Kidney epithelial cell (primary cell): ENCODE measurements around the gene NCKAP5. TPM values are rescaled to one million over a fixed set of nuclear protein-coding genes. Genes with fewer than 3 reads are reported as not detected.

Experiments used
- DNase-seq: peaks from one replicate; pipeline ENCODE4 v3.0.0-alpha.2; 2010; ENCODE audit warnings: low read depth
- H3K27me3 ChIP-seq: 2 replicates; pipeline ENCODE4 v1.6.0; 2011; ENCODE audit warnings: low read length; ENCODE audit not compliant: control insufficient read depth, insufficient read depth
- H3K36me3 ChIP-seq: 2 replicates; pipeline ENCODE4 v1.5.1; 2011; ENCODE audit warnings: low read length; ENCODE audit not compliant: control insufficient read depth, insufficient read depth
- H3K4me3 ChIP-seq: 2 replicates; pipeline ENCODE4 v1.5.1; 2011; ENCODE audit warnings: low read depth, mild to moderate bottlenecking, control low read depth, low read length
- CTCF ChIP-seq: IDR thresholded peaks from 2 replicates; pipeline ENCODE4 v1.5.1; 2011; ENCODE audit warnings: mild to moderate bottlenecking, moderate library complexity, low read length, control low read depth, inconsistent platforms; ENCODE audit not compliant: insufficient read depth, poor library complexity, severe bottlenecking
- total RNA-seq: library from RNA; depleted of rRNA; stranded (reverse); fragments of >200 nt; gene quantifications from 2 replicates; pipeline ENCODE4 v1.2.3, GENCODE V29; 2015

Gene NCKAP5
- total RNA-seq, 1 donor from 2014 or later: 0.33 TPM

GRCh38 chr2:132910432-132910831 lies 657.8 kb downstream of the NCKAP5 start:
- no peak overlapping the region for H3K4me3 ChIP-seq
- no peaks in the 10 kb centered on the region for H3K27me3 ChIP-seq
- no peaks in the 10 kb centered on the region for H3K36me3 ChIP-seq
- no peak for TF ChIP-seq CTCF
- DNase-seq: no peak

DNA sequence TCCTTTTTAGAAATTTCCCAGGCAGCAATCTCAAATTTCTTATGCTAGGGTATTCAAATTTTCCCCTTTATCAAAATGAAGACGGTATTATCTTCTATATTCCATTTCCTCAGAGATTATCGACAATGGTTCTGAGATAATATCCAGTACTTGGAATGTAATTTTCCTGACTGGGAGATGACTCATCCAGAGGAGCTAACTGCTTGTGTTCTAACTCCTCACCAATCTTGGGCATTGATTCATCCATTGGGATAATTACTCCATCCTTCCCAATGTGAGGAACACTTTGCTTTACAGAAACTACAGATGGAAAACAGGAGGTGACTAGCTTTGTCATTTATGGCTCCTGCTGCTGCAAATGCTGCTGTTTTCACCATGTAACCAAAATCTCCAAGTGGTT lies 658.8 kb downstream of the NCKAP5 start:
- no peak for TF ChIP-seq CTCF
- DNase-seq: no peak
- H3K4me3 ChIP-seq: no peak overlapping the region
- no peaks in the 10 kb centered on the region for H3K36me3 ChIP-seq
- no peaks in the 10 kb centered on the region for H3K27me3 ChIP-seq

GRCh38 chr2:132904142-132904842 lies 664.0 kb downstream of the NCKAP5 start:
- no peak for DNase-seq
- Histone ChIP-seq H3K27me3 (no peaks in the 10 kb centered on the region), H3K4me3 (no peak overlapping the region), H3K36me3 (no peaks in the 10 kb centered on the region)
- no peak for TF ChIP-seq CTCF

DNA sequence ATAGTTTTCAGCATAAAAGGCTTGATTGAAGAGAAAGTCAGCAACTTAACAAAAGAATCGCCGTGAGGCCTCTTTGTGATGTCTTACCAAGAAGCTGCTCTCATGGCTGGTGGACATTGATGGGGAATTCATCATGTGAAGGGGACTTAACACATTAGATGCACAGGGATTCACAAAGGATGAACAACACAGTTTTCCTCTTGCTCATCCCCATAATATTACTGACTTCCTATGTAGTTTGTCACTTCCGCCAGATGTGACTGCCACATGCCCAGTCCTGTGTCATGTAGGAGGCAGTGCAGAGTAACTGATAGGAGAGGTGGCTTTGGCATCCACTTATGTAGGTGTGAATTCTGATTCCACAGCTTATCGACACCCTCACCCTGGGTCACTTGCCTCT lies 665.6 kb downstream of the NCKAP5 start:
- no peak for DNase-seq
- no peak overlapping the region for H3K4me3 ChIP-seq
- no peaks in the 10 kb centered on the region for H3K36me3 ChIP-seq
- TF ChIP-seq CTCF: no peak
- no peaks in the 10 kb centered on the region for H3K27me3 ChIP-seq

DNA sequence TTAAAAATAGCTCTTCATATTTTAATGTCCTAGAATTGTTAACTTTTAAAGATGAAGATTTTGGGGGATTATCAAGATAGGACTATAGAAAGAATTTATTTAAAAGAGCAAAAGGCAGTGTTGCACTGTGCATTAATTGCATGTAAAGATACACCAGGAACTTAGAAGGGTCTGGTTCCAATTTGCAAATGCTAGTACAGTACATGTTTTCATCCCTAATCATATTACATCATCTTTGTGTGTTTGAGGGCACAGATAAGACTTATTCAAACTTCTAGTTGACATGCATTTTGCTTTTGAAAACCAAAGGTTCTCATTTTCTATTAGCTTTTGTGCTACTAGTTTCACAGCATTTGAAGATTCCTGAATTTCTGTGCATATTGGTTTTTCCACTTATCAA lies 666.6 kb downstream of the NCKAP5 start:
- DNase-seq: no peak
- no peak overlapping the region for H3K4me3 ChIP-seq
- H3K27me3 ChIP-seq: no peaks in the 10 kb centered on the region
- H3K36me3 ChIP-seq: no peaks in the 10 kb centered on the region
- no peak for TF ChIP-seq CTCF

GRCh38 chr2:132897111-132897510 lies 671.2 kb downstream of the NCKAP5 start:
- DNase-seq: no peak
- no peaks in the 10 kb centered on the region for H3K36me3 ChIP-seq
- no peak overlapping the region for H3K4me3 ChIP-seq
- no peaks in the 10 kb centered on the region for H3K27me3 ChIP-seq
- no peak for TF ChIP-seq CTCF
